Sigmoid colon (tissue), 7 donors: ENCODE measurements around the gene CCL3. TPM values are rescaled to one million over a fixed set of nuclear protein-coding genes. Genes with fewer than 3 reads are reported as not detected.

Experiments used
- DNase-seq: peaks from one replicate; pipeline ENCODE4 v3.0.0-alpha.2; 2019
- H3K27ac ChIP-seq, 4 donors: fragments of 200-600 bp; sonication (generic); one replicate each; pipeline ENCODE4 v1.5.1; 2016 to 2019; ENCODE audit warnings: mild to moderate bottlenecking in 1 of 4
- H3K27me3 ChIP-seq, 3 donors: fragments of 200-600 bp; sonication (generic); one replicate each; pipeline ENCODE4 v1.5.1; 2019; ENCODE audit warnings: mild to moderate bottlenecking in 1 of 3
- H3K36me3 ChIP-seq, 4 donors: fragments of 200-600 bp; sonication (generic); one replicate each; pipeline ENCODE4 v1.5.1; 2016 to 2019
- H3K4me1 ChIP-seq, 4 donors: fragments of 200-600 bp; sonication (generic); one replicate each; pipeline ENCODE4 v1.5.1; 2017 to 2019
- H3K4me3 ChIP-seq, 4 donors: fragments of 200-600 bp; sonication (generic); one replicate each; pipeline ENCODE4 v1.5.1; 2017 to 2019; ENCODE audit warnings: mild to moderate bottlenecking in 2 of 4, moderate library complexity in 1 of 4
- H3K9me3 ChIP-seq, 4 donors: fragments of 200-600 bp in 3 of 4; sonication (generic) in 3 of 4; one replicate each; pipeline versions ENCODE4 v1.5.1 to v1.6.1; 2013 to 2019
- CTCF ChIP-seq, 4 experiments: fragments of 450-650 bp in 3 of 4; fragments of 200-600 bp in 1 of 4; IDR thresholded peaks; one replicate each; pipeline ENCODE4 v1.5.1; 2016 to 2019; ENCODE audit warnings: antibody characterized with exemption in 4 of 4, mild to moderate bottlenecking in 3 of 4, moderate library complexity in 2 of 4
- EP300 ChIP-seq, 4 donors: sonication (generic); formaldehyde crosslinking; IDR thresholded peaks; one replicate each; pipeline ENCODE4 v1.6.1; 2017; ENCODE audit warnings: antibody characterized with exemption in 4 of 4
- POLR2A ChIP-seq, 2 donors: fragments of 450-650 bp; IDR thresholded peaks; one replicate each; pipeline ENCODE4 v1.6.1; 2016; ENCODE audit warnings: antibody characterized with exemption in 2 of 2, mild to moderate bottlenecking in 2 of 2, moderate library complexity in 2 of 2
- POLR2AphosphoS5 ChIP-seq, 4 donors: sonication (generic); formaldehyde crosslinking; IDR thresholded peaks; one replicate each; pipeline ENCODE4 v1.6.1; 2017; ENCODE audit warnings: antibody characterized with exemption in 4 of 4
- WGBS, 2 donors: extraction: QIAGEN DNeasy Blood & Tissue Kit; methylation state at CpG; one replicate each; pipeline ENCODE4 v1.1.7; 2013; 5-methylcytosine and 5-hydroxymethylcytosine counted together
- intact Hi-C: fragments of 100-400 bp; cut with DNase I; formaldehyde crosslinking; loops from one replicate; pipeline ENCODE4 v1.15.1; 2023
- polyA plus RNA-seq, 3 donors: library from polyadenylated mRNA; stranded (reverse); fragments of 200-250 nt; gene quantifications; one replicate each; pipeline ENCODE4 v1.2.3, GENCODE V29; 2013
- total RNA-seq, 4 donors: library from RNA; depleted of rRNA; stranded (reverse); fragments of >200 nt; gene quantifications; one replicate each; pipeline ENCODE4 v1.1.0, GENCODE V29; 2016
- donor health status: healthy with polysubstance abuse.
- donor health status: Bipolar disorder and iron deficiency.
- donor health status: healthy.

Gene CCL3
- total and polyA plus RNA-seq, 7 donors: 1.2 to 22.4 (median 3.0) TPM; not detected in 1

- intact Hi-C loops: no loop called here
- 74 to 80% methylated on average over 3 of the region's 3 CpGs for WGBS, 2 donors
These were observed 19.5 kb downstream of the CCL3 start for GRCh38 chr17:36070427-36070826.

DNA sequence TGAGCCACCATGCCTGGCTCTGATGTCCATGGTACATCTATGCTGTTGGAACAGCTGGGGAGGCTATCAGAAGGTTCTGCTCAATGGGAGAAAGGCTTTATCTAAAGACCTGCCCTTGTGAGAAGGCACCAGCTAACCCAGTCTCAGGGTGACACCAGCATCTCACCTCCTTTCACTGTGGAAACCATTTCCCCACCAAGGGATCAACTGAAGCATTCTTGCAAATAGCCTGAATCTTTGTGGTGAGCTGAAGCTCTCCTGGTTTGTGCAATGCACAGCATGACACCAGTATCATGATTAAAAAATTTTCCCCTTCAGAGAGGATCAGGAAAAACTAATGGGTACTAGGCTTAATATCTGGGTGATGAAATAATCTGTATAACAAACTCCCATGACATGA lies 20.8 kb downstream of the CCL3 start:
- Histone ChIP-seq H3K4me3 (no peak overlapping the region), H3K27ac (no peak overlapping the region), H3K27me3 (no peaks in the 10 kb centered on the region), H3K4me1 (no peaks in the 10 kb centered on the region), H3K36me3 (no peaks in the 10 kb centered on the region), H3K9me3 (no peaks in the 10 kb centered on the region)
- DNase-seq: no peak
- intact Hi-C loops: no loop called here
- TF ChIP-seq POLR2A (IDR thresholded peaks at IDR 0.05): no peak
- TF ChIP-seq EP300 (IDR thresholded peaks at IDR 0.05): no peak
- TF ChIP-seq POLR2AphosphoS5 (IDR thresholded peaks at IDR 0.05): no peak
- no peak for TF ChIP-seq CTCF (IDR thresholded peaks at IDR 0.05)

More at GRCh38 chr17:36070427-36070826, 19.5 kb downstream of the CCL3 start:
- DNase-seq: no peak
- no peak overlapping the region for H3K27ac ChIP-seq
- H3K27me3 ChIP-seq: no peaks in the 10 kb centered on the region
- TF ChIP-seq CTCF (IDR thresholded peaks at IDR 0.05) (no peak), POLR2AphosphoS5 (IDR thresholded peaks at IDR 0.05) (no peak), EP300 (IDR thresholded peaks at IDR 0.05) (no peak), POLR2A (IDR thresholded peaks at IDR 0.05) (no peak)
- H3K9me3 ChIP-seq: no peaks in the 10 kb centered on the region
- no peak overlapping the region for H3K4me3 ChIP-seq
- H3K4me1 ChIP-seq: no peaks in the 10 kb centered on the region
- H3K36me3 ChIP-seq: no peaks in the 10 kb centered on the region

DNA sequence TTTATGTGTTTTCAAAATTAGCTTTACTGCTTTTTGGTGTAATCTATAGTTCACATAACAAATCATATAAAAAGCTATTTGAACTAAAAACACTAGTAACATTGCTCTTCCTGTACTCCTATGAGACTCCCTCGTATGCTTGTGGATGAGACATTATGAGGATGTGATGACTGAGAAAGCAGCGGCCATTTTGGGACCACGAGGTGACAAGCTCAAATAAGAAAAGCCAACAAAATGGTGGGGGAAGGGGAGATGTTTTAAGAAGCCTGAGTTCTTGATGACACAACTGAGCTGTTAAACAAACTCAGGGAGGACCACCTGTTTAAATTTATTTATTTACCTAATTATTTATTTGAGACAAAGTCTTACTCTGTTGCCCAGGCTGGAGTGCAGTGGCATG lies 21.4 kb downstream of the CCL3 start:
- H3K27ac ChIP-seq: no peak overlapping the region
- intact Hi-C loops: no loop called here
- no peaks in the 10 kb centered on the region for H3K4me1 ChIP-seq
- 78 to 85% methylated on average over 3 of the region's 3 CpGs for WGBS, 2 donors
- no peaks in the 10 kb centered on the region for H3K36me3 ChIP-seq
- H3K9me3 ChIP-seq: no peaks in the 10 kb centered on the region
- H3K27me3 ChIP-seq: no peaks in the 10 kb centered on the region
- no peak for TF ChIP-seq CTCF (IDR thresholded peaks at IDR 0.05)
- no peak for TF ChIP-seq EP300 (IDR thresholded peaks at IDR 0.05)
- TF ChIP-seq POLR2AphosphoS5 (IDR thresholded peaks at IDR 0.05): no peak
- no peak for TF ChIP-seq POLR2A (IDR thresholded peaks at IDR 0.05)
- no peak overlapping the region for H3K4me3 ChIP-seq
- DNase-seq: no peak

- DNase-seq: no peak
- Histone ChIP-seq H3K9me3 (no peaks in the 10 kb centered on the region), H3K27ac (no peak overlapping the region), H3K27me3 (no peaks in the 10 kb centered on the region), H3K4me3 (no peak overlapping the region), H3K36me3 (no peaks in the 10 kb centered on the region), H3K4me1 (no peaks in the 10 kb centered on the region)
- TF ChIP-seq EP300 (IDR thresholded peaks at IDR 0.05) (no peak), POLR2AphosphoS5 (IDR thresholded peaks at IDR 0.05) (no peak), POLR2A (IDR thresholded peaks at IDR 0.05) (no peak), CTCF (IDR thresholded peaks at IDR 0.05) (no peak)
- WGBS, 2 donors: 80 to 87% methylated on average over 6 of the region's 6 CpGs
- intact Hi-C loops: no loop called here
These were observed 23.5 kb downstream of the CCL3 start for GRCh38 chr17:36066365-36066985.
